ENCODE measurements around the gene LAMB1.

DNA sequence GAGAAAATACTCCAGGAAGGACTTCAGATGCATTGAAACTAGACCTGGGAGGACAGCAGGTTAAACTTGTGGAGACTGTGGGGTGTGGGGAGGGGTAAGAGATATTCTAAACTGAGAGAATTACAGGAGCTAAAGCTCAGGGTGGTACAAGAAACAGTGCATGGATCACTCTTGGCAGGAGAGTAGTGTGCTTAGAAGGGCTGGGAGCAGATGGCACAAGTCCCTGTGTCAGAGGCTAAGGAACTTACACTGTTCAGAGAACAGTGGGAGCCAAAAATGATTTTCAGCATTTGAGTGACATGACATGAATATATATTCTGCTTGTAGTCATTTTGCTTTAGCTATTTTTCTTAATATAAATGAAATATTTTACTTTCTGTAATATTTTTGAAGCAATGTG lies 36.0 kb upstream of the LAMB1 start:
- TF ChIP-seq, protein P1, sequence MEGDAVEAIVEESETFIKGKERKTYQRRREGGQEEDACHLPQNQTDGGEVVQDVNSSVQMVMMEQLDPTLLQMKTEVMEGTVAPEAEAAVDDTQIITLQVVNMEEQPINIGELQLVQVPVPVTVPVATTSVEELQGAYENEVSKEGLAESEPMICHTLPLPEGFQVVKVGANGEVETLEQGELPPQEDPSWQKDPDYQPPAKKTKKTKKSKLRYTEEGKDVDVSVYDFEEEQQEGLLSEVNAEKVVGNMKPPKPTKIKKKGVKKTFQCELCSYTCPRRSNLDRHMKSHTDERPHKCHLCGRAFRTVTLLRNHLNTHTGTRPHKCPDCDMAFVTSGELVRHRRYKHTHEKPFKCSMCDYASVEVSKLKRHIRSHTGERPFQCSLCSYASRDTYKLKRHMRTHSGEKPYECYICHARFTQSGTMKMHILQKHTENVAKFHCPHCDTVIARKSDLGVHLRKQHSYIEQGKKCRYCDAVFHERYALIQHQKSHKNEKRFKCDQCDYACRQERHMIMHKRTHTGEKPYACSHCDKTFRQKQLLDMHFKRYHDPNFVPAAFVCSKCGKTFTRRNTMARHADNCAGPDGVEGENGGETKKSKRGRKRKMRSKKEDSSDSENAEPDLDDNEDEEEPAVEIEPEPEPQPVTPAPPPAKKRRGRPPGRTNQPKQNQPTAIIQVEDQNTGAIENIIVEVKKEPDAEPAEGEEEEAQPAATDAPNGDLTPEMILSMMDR (IDR thresholded peaks at IDR 0.05; ENCODE audit: insufficient read depth, low read length) = no peak
- no peak for TF ChIP-seq POLR2AphosphoS5 (IDR thresholded peaks at IDR 0.05; ENCODE audit: low read depth)
- TF ChIP-seq, protein P2, sequence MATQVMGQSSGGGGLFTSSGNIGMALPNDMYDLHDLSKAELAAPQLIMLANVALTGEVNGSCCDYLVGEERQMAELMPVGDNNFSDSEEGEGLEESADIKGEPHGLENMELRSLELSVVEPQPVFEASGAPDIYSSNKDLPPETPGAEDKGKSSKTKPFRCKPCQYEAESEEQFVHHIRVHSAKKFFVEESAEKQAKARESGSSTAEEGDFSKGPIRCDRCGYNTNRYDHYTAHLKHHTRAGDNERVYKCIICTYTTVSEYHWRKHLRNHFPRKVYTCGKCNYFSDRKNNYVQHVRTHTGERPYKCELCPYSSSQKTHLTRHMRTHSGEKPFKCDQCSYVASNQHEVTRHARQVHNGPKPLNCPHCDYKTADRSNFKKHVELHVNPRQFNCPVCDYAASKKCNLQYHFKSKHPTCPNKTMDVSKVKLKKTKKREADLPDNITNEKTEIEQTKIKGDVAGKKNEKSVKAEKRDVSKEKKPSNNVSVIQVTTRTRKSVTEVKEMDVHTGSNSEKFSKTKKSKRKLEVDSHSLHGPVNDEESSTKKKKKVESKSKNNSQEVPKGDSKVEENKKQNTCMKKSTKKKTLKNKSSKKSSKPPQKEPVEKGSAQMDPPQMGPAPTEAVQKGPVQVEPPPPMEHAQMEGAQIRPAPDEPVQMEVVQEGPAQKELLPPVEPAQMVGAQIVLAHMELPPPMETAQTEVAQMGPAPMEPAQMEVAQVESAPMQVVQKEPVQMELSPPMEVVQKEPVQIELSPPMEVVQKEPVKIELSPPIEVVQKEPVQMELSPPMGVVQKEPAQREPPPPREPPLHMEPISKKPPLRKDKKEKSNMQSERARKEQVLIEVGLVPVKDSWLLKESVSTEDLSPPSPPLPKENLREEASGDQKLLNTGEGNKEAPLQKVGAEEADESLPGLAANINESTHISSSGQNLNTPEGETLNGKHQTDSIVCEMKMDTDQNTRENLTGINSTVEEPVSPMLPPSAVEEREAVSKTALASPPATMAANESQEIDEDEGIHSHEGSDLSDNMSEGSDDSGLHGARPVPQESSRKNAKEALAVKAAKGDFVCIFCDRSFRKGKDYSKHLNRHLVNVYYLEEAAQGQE (IDR thresholded peaks at IDR 0.05; ENCODE audit: insufficient replicate concordance, low read depth) = no peak
- no peak for TF ChIP-seq GABPA (IDR thresholded peaks at IDR 0.05; ENCODE audit: low read depth)

All from HL-60 (cell line).